ENCODE measurements around the gene ABHD16A. TPM values are rescaled to one million over a fixed set of nuclear protein-coding genes. Genes with fewer than 3 reads are reported as not detected.

Gene ABHD16A
- total and polyA plus RNA-seq, 10 donors, result 30.2 to 80.7 (median 64.2) TPM

GRCh38 chr6:31658158-31658688 is 44.9 kb downstream of the ABHD16A start:
- no peak for DNase-seq
- Histone ChIP-seq H3K4me1 (peaks cover 42 to 96% (median 75%) of the 10 kb centered on the region in 6 donors), H3K4me3 (peak overlapping the region in 2 of 8 donors; percentile 6 to 96), H3K27ac (peak overlapping the region in 4 of 8 donors; percentile 10 to 97 (median 94)), H3K36me3 (peaks cover 0 to 65% (median 25%) of the 10 kb centered on the region in 6 donors), H3K9me3 (no peaks in the 10 kb centered on the region), H3K27me3 (replicated peaks in 1 of 7) (no peaks in the 10 kb centered on the region)
- intact Hi-C loops (cut with DNase I; ENCODE audit: low total_unique reads), result no loop called here
- TF ChIP-seq CTCF (IDR thresholded peaks at IDR 0.05 in 8 of 11, conservative IDR thresholded peaks at IDR 0.05 in 3 of 11) (no peak), POLR2AphosphoS5 (IDR thresholded peaks at IDR 0.05) (no peak), POLR2A (IDR thresholded peaks at IDR 0.05) (no peak)
- WGBS, 5 donors, result 82 to 89% (median 85%) methylated on average over 4 of the region's 4 CpGs

- DNase-seq, result no peak
- Histone ChIP-seq H3K4me1 (peaks cover 39 to 92% (median 70%) of the 10 kb centered on the region in 6 donors), H3K4me3 (peak overlapping the region in 1 of 8 donors; percentile 6), H3K27ac (peak overlapping the region in 5 of 8 donors; percentile 9 to 97 (median 94)), H3K9me3 (no peaks in the 10 kb centered on the region), H3K36me3 (peaks cover 0 to 59% (median 22%) of the 10 kb centered on the region in 6 donors), H3K27me3 (replicated peaks in 1 of 7) (no peaks in the 10 kb centered on the region)
- TF ChIP-seq POLR2A (IDR thresholded peaks at IDR 0.05) (no peak), POLR2AphosphoS5 (IDR thresholded peaks at IDR 0.05) (no peak), CTCF (IDR thresholded peaks at IDR 0.05 in 8 of 11, conservative IDR thresholded peaks at IDR 0.05 in 3 of 11) (no peak)
- 61 to 83% (median 77%) methylated on average over 6 of the region's 6 CpGs for WGBS, 5 donors
- intact Hi-C loops (cut with DNase I; ENCODE audit: low total_unique reads), result no loop called here
Observed at GRCh38 chr6:31657406-31658157, 45.5 kb downstream of the ABHD16A start.

- no peaks in the 10 kb centered on the region for H3K27me3 ChIP-seq (replicated peaks in 1 of 7)
- no peak for TF ChIP-seq POLR2AphosphoS5 (IDR thresholded peaks at IDR 0.05)
- no peak for TF ChIP-seq CTCF (IDR thresholded peaks at IDR 0.05 in 8 of 11, conservative IDR thresholded peaks at IDR 0.05 in 3 of 11)
- no peak for TF ChIP-seq POLR2A (IDR thresholded peaks at IDR 0.05)
- no peak within 1 kb of the TSS for H3K4me3 ChIP-seq
- H3K27ac ChIP-seq, result peak within 1 kb of the TSS in 1 of 8 donors; percentile 28
- peaks cover 38 to 86% (median 64%) of the 10 kb centered on the region in 6 donors for H3K4me1 ChIP-seq
- peaks cover 0 to 54% (median 15%) of the 10 kb centered on the region in 6 donors for H3K36me3 ChIP-seq
- intact Hi-C loops (cut with DNase I; ENCODE audit: low total_unique reads), result no loop called here
- no peaks in the 10 kb centered on the region for H3K9me3 ChIP-seq
- WGBS, 5 donors, result 86 to 96% (median 91%) methylated on average over 8 of the region's 8 CpGs
- DNase-seq, result no peak
Observed at GRCh38 chr6:31655349-31656237, 47.5 kb downstream of the ABHD16A start, which contains the start of gene APOM. APOM (plus strand) TSS chr6:31655894; CDS start chr6:31655967, 73 bp downstream.
